ENCODE results near the gene BCL2.

- TF ChIP-seq NRF1 (IDR thresholded peaks at IDR 0.05; ENCODE audit: low read depth, low read length) (no peak), CTCF (IDR thresholded peaks at IDR 0.05) (no peak), SMC3 (IDR thresholded peaks at IDR 0.05; ENCODE audit: low read depth, low read length) (no peak), TAF1 (IDR thresholded peaks at IDR 0.05; ENCODE audit: borderline replicate concordance, low read depth, low read length) (no peak), CHD2 (IDR thresholded peaks at IDR 0.05; ENCODE audit: low read length, partially characterized antibody) (no peak), RXRA (IDR thresholded peaks at IDR 0.05; ENCODE audit: borderline replicate concordance, low read depth) (no peak), MXI1 (IDR thresholded peaks at IDR 0.05; ENCODE audit: low read depth, low read length) (no peak), SIN3A (IDR thresholded peaks at IDR 0.05; ENCODE audit: borderline replicate concordance, low read depth, low read length) (no peak), EZH2phosphoT487 (IDR thresholded peaks at IDR 0.05; ENCODE audit: borderline replicate concordance, low read depth) (no peak), USF2 (IDR thresholded peaks at IDR 0.05; ENCODE audit: borderline replicate concordance, low read depth, low read length) (no peak), POLR2AphosphoS5 (IDR thresholded peaks at IDR 0.05; ENCODE audit: low read depth, low read length) (no peak), MAX (IDR thresholded peaks at IDR 0.05; ENCODE audit: low read depth) (no peak), RCOR1 (IDR thresholded peaks at IDR 0.05; ENCODE audit: low read length) (no peak), JUND (IDR thresholded peaks at IDR 0.05) (no peak)
Measured at GRCh38 chr18:63286926-63287325, 32.6 kb downstream of the BCL2 start.

Measured in SK-N-SH (cell line).